Measurements from ENCODE around the gene GFOD1.
"Not testable (repeated sequence)": the region's sequence is repeated elsewhere in the genome, so short reads cannot be mapped to it uniquely, and the experiment has no call there.

Gene GFOD1

GRCh38 chr6:13402711-13403110 lies 84.7 kb downstream of the GFOD1 start:
- no peaks in the 10 kb centered on the region for H3K9me3 ChIP-seq (ENCODE audit: control insufficient read depth, low read depth, low read length)
- peaks cover 10% of the 10 kb centered on the region for H3K4me1 ChIP-seq (ENCODE audit: control insufficient read depth, low read depth, low read length)
- no peak overlapping the region for H3K9ac ChIP-seq (ENCODE audit: low read length)
- no peaks in the 10 kb centered on the region for H3K36me3 ChIP-seq (ENCODE audit: control insufficient read depth, low read depth, low read length)
- H3K27ac ChIP-seq (ENCODE audit: low read length): no peak overlapping the region
- no peaks in the 10 kb centered on the region for H3K27me3 ChIP-seq (ENCODE audit: control insufficient read depth, insufficient read depth, low read length)
- no peak overlapping the region for H3K4me3 ChIP-seq (ENCODE audit: low read length)

DNA sequence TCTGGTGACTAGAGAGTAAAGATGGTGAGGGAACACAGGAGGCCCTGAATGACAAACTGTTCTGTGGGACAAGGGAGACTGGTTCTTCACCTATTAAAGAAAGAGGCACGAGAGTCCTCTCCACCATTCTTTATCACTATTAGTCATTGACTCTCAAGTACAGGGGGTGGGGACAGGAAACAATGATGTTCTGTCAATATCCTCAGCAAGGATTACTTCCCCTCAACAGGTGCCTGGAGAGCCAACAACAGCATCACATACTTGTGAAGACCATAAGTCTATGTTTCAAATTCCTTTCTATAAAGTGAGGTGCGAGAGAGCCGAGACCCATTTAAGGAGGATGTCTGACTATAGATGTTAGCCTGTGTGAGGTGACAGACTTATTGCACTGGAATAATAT lies 86.6 kb downstream of the GFOD1 start:
- no peak overlapping the region for H3K4me3 ChIP-seq (ENCODE audit: low read length)
- H3K27me3 ChIP-seq (ENCODE audit: control insufficient read depth, insufficient read depth, low read length): no peaks in the 10 kb centered on the region
- H3K36me3 ChIP-seq (ENCODE audit: control insufficient read depth, low read depth, low read length): no peaks in the 10 kb centered on the region
- H3K9me3 ChIP-seq (ENCODE audit: control insufficient read depth, low read depth, low read length): no peaks in the 10 kb centered on the region
- peaks cover 10% of the 10 kb centered on the region for H3K4me1 ChIP-seq (ENCODE audit: control insufficient read depth, low read depth, low read length)
- H3K27ac ChIP-seq (ENCODE audit: low read length): no peak overlapping the region
- H3K9ac ChIP-seq (ENCODE audit: low read length): no peak overlapping the region

DNA sequence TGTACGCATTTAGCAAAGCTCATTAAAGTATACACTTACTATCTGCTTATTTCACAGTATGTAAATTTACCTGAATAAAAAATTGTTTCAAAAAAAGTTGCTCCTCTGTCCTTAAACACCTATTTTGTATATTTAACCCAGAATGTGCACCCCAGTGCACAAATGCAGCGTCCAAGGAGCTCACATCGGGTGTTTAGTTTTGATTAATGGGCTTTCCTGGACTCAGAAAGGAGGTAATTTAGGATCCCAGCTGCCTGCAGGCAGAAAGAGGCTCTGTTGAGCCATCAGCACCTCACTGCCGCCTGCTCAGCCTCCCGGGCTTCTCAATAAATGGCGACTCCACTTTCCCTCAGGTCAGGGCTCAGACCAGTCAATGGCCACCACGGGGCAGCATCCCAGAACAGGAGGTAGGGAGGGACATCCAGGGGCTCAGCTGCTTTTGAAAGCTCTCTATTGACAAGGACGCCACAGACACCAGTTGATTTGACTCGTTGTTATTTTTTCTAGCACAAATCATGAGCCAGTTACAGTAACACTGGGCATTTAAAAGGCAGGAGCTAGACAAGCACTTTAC lies 88.9 kb downstream of the GFOD1 start:
- Histone ChIP-seq H3K27me3 (ENCODE audit: control insufficient read depth, insufficient read depth, low read length) (no peaks in the 10 kb centered on the region), H3K4me1 (ENCODE audit: control insufficient read depth, low read depth, low read length) (peaks cover 10% of the 10 kb centered on the region), H3K9ac (ENCODE audit: low read length) (no peak overlapping the region), H3K36me3 (ENCODE audit: control insufficient read depth, low read depth, low read length) (no peaks in the 10 kb centered on the region), H3K9me3 (ENCODE audit: control insufficient read depth, low read depth, low read length) (no peaks in the 10 kb centered on the region), H3K27ac (ENCODE audit: low read length) (no peak overlapping the region), H3K4me3 (ENCODE audit: low read length) (no peak overlapping the region)

- Histone ChIP-seq H3K36me3 (ENCODE audit: control insufficient read depth, low read depth, low read length) (no peaks in the 10 kb centered on the region), H3K4me3 (ENCODE audit: low read length) (no peak overlapping the region), H3K9me3 (ENCODE audit: control insufficient read depth, low read depth, low read length) (no peaks in the 10 kb centered on the region), H3K27ac (ENCODE audit: low read length) (no peak overlapping the region), H3K9ac (ENCODE audit: low read length) (no peak overlapping the region), H3K4me1 (ENCODE audit: control insufficient read depth, low read depth, low read length) (peaks cover 10% of the 10 kb centered on the region), H3K27me3 (ENCODE audit: control insufficient read depth, insufficient read depth, low read length) (no peaks in the 10 kb centered on the region)
Observed at GRCh38 chr6:13398069-13398381, 89.4 kb downstream of the GFOD1 start.

DNA sequence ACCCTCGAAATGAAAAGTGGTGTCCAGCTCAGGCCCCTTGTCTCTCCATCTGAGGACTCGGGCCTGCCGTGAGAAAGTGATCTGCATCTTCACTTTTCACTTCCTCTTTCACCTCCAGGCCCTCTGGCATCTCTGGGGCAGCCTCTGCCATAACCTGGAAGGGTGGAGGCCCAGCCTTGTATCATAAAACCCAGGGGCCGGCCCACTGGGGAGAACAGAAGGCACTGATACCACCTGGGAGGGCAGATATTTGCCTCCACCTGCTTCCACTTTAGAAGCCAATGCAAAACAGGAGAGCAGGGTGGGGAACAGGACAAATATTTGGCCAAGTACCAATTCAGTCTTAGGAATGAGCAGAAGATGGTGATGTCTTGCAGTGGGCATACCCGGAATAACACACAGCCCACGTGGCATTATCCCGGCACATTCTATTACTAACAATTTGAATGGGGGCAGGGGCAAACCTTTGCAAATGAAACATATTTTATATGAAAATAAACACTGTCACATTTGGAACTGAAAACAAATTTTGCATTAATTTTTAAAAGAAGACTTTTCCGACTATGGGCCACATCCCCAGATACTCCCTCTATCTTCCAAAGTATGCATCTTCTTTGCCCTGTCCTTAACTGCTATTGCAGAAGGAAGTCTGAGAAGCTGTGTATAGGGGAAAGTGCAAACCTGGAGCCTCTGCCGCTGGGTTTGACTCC lies 89.9 kb downstream of the GFOD1 start:
- no peaks in the 10 kb centered on the region for H3K9me3 ChIP-seq (ENCODE audit: control insufficient read depth, low read depth, low read length)
- peaks cover 10% of the 10 kb centered on the region for H3K4me1 ChIP-seq (ENCODE audit: control insufficient read depth, low read depth, low read length)
- no peaks in the 10 kb centered on the region for H3K27me3 ChIP-seq (ENCODE audit: control insufficient read depth, insufficient read depth, low read length)
- H3K4me3 ChIP-seq (ENCODE audit: low read length): no peak overlapping the region
- no peak overlapping the region for H3K9ac ChIP-seq (ENCODE audit: low read length)
- no peaks in the 10 kb centered on the region for H3K36me3 ChIP-seq (ENCODE audit: control insufficient read depth, low read depth, low read length)
- no peak overlapping the region for H3K27ac ChIP-seq (ENCODE audit: low read length)

DNA sequence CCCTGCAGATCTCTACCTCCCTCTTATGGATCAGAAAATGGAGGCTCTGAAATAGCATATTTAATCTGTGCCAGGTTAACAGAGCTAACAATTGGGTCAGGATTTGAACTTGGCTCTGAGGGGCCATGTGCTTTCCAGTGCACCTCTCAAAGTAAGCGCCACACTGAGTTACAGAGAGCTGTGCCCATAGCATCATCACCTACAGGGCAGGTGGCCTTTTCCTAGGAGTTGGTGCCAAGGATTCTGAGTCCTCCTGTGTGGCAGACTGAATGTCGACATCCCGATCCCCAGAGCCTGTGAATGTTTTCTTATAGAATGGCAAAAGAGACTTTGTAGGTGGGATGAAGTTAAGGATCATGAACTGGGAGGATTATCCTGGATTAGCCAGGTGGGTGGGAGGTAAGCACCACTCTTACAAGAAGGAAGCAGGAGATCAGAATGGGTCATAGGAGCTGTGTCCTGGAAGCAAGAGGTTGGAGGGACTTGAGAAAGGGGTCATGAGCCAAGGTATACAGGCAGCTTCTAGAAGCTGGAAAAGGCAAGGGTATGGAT lies 91.1 kb downstream of the GFOD1 start:
- Histone ChIP-seq H3K27ac (ENCODE audit: low read length) (no peak overlapping the region), H3K9me3 (ENCODE audit: control insufficient read depth, low read depth, low read length) (no peaks in the 10 kb centered on the region), H3K4me1 (ENCODE audit: control insufficient read depth, low read depth, low read length) (peaks cover 10% of the 10 kb centered on the region), H3K4me3 (ENCODE audit: low read length) (no peak overlapping the region), H3K9ac (ENCODE audit: low read length) (no peak overlapping the region), H3K36me3 (ENCODE audit: control insufficient read depth, low read depth, low read length) (no peaks in the 10 kb centered on the region), H3K27me3 (ENCODE audit: control insufficient read depth, insufficient read depth, low read length) (no peaks in the 10 kb centered on the region)

DNA sequence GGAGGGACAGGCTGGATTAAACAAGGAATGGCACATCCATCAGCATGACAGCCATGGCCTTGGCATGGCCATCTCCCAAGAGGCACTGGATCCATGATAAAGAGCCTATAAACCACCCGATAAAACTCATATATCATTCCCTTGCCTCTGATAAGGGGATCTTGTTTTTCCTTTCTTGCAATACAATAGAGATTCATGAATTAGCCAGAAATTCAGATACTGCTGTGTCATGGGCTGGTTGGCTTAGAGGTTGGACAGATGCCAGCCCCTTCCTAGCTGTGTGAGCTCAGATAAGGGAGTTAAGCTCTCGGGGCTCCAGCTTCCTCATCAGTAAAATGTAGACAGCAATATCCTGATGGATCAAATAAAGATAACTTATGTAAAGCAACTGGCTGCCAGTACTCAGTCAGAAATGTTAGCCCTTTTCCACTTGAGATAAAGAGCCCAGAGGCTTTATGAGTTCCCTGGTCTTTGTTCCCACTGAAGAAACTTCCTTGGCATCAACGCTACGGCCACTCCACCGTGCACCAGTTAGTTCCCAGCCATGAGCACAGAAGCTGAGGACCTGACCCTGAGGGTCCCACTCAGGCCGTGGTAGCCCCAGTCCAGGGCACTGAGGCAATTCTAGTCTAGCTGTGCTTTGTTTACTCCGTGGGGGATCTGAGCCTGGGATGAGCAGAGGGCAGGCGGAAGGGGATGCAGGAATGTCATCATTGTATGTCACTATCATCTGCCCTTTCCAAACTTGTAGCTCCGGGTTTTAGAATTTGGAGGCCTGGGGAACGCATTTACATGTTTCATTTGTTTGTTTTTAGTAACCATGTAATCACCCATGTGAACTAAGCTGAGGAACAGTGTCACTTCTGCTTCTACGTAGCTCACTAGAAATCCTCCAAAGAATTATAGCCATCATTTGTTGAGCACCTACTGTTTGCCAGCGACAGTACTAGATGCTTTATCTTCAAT lies 91.8 kb downstream of the GFOD1 start:
- Histone ChIP-seq H3K27ac (ENCODE audit: low read length) (no peak overlapping the region), H3K9me3 (ENCODE audit: control insufficient read depth, low read depth, low read length) (no peaks in the 10 kb centered on the region), H3K4me3 (ENCODE audit: low read length) (no peak overlapping the region), H3K27me3 (ENCODE audit: control insufficient read depth, insufficient read depth, low read length) (no peaks in the 10 kb centered on the region), H3K36me3 (ENCODE audit: control insufficient read depth, low read depth, low read length) (no peaks in the 10 kb centered on the region), H3K9ac (ENCODE audit: low read length) (no peak overlapping the region), H3K4me1 (ENCODE audit: control insufficient read depth, low read depth, low read length) (peaks cover 10% of the 10 kb centered on the region)

DNA sequence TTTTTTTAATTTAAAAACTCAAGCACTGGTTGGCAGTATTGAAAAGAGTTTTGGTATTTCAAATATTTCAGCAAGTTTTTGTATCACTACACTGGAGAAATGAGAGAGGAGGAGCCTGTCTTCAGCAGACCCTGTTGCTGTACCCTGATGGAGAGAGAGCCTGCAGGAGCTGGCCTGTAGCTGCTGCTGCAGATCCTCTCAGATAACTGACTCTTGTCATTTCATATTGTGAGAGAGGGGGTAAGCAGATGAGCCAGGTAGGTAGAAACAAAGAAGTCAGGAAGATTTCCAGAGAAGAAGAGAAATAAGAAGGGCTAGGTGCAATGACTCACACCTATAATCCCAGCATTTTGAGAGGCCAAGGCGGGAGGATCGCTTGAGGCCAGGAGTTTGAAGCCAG lies 94.9 kb downstream of the GFOD1 start:
- Histone ChIP-seq H3K9ac (ENCODE audit: low read length) (no peak overlapping the region), H3K9me3 (ENCODE audit: control insufficient read depth, low read depth, low read length) (no peaks in the 10 kb centered on the region), H3K27me3 (ENCODE audit: control insufficient read depth, insufficient read depth, low read length) (no peaks in the 10 kb centered on the region), H3K27ac (ENCODE audit: low read length) (no peak overlapping the region), H3K4me1 (ENCODE audit: control insufficient read depth, low read depth, low read length) (no peaks in the 10 kb centered on the region), H3K36me3 (ENCODE audit: control insufficient read depth, low read depth, low read length) (no peaks in the 10 kb centered on the region), H3K4me3 (ENCODE audit: low read length) (no peak overlapping the region)

DNA sequence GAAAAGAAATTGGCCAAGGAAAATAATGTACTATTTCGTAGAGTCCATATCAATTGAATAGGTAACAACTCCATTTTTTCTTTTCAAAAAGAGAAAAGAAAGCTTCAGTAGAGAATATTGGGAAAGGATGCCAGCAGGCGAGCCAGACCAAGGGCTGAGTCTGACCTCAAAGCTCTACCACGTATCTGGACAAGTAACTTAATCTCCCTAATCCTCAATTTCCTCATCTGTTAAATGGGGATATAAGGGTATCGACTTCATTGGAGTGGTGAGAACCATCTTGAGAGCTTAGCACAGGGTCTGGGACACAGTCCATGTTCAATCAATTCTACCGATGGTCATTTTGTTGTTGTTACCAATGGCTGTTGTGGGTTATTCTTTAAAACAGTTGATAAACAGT lies 95.9 kb downstream of the GFOD1 start:
- no peak overlapping the region for H3K9ac ChIP-seq (ENCODE audit: low read length)
- H3K4me1 ChIP-seq (ENCODE audit: control insufficient read depth, low read depth, low read length): no peaks in the 10 kb centered on the region
- no peaks in the 10 kb centered on the region for H3K9me3 ChIP-seq (ENCODE audit: control insufficient read depth, low read depth, low read length)
- H3K27ac ChIP-seq (ENCODE audit: low read length): no peak overlapping the region
- H3K36me3 ChIP-seq (ENCODE audit: control insufficient read depth, low read depth, low read length): no peaks in the 10 kb centered on the region
- H3K4me3 ChIP-seq (ENCODE audit: low read length): no peak overlapping the region
- H3K27me3 ChIP-seq (ENCODE audit: control insufficient read depth, insufficient read depth, low read length): no peaks in the 10 kb centered on the region

DNA sequence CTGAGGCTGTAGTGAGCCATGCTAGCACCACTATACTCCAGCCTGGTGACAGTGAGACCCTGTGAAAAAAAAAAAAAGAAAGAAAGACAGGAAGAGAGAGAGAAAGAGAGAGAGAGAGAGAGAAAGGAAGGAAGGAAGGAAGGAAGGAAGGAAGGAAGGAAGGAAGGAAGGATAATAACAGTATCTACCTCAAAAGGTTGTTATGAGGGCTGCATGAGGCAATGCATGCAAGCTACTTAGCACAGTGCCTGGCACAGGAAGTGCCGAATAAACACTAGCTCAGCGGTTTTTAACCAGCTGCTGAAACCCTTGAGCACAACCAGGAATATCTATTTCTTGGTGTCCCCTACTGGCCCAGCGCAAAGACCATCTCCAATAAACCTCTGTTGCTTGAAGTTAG lies 96.7 kb downstream of the GFOD1 start:
- Histone ChIP-seq H3K9ac (ENCODE audit: low read length) (no peak overlapping the region), H3K9me3 (ENCODE audit: control insufficient read depth, low read depth, low read length) (no peaks in the 10 kb centered on the region), H3K27me3 (ENCODE audit: control insufficient read depth, insufficient read depth, low read length) (no peaks in the 10 kb centered on the region), H3K4me1 (ENCODE audit: control insufficient read depth, low read depth, low read length) (no peaks in the 10 kb centered on the region), H3K36me3 (ENCODE audit: control insufficient read depth, low read depth, low read length) (no peaks in the 10 kb centered on the region), H3K4me3 (ENCODE audit: low read length) (no peak overlapping the region), H3K27ac (ENCODE audit: low read length) (no peak overlapping the region)

DNA sequence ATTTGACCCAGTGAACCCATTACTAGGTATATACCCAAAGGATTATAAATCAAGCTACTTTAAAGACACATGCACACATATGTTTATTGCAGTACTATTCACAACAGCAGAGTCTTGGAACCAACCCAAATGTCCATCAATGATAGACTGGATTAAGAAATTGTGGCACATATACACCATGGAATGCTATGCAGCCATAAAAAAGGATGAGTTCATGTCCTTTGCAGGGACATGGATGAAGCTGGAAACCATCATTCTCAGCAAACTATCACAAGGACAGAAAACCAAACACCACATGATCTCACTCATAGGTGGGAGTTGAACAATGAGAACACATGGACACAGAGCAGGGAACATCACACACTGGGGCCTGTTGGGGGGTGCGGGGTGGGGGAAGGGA lies 98.2 kb downstream of the GFOD1 start:
- not testable (repeated sequence) for H3K4me1 ChIP-seq (ENCODE audit: control insufficient read depth, low read depth, low read length); H3K27ac ChIP-seq (ENCODE audit: low read length); H3K9ac ChIP-seq (ENCODE audit: low read length); H3K27me3 ChIP-seq (ENCODE audit: control insufficient read depth, insufficient read depth, low read length); H3K36me3 ChIP-seq (ENCODE audit: control insufficient read depth, low read depth, low read length); H3K4me3 ChIP-seq (ENCODE audit: low read length); H3K9me3 ChIP-seq (ENCODE audit: control insufficient read depth, low read depth, low read length)
